Nucleus accumbens (tissue), 56 donors: Measurements from ENCODE around the gene CHRNA5.
"Not testable (repeated sequence)": the region's sequence is repeated elsewhere in the genome, so short reads cannot be mapped to it uniquely, and the experiment has no call there.

Experiments
- DNase-seq, 56 donors: peaks; one replicate each; lab custom pipeline; 2025; lab: John Stamatoyannopoulos, UW

The CHRNA5 gene

DNA sequence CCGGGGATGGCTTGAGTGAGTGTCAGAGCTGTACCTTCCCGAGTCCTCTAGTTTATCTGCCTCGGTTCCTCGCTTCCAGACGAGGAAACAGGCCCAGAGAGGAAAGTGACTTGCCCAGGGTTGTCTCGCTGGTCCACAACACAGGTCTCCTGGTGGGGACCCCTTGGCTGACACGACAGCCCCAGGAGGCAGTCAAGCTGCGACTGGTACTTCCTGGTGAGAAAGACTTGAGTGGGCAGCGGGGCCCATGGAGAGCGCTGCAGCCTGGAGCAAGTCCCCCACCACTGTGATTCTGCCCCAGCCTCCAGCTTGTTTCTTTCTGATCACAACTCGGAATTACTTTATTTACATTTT, 600 bp upstream of the CHRNA5 start:
- no peak for DNase-seq

DNA sequence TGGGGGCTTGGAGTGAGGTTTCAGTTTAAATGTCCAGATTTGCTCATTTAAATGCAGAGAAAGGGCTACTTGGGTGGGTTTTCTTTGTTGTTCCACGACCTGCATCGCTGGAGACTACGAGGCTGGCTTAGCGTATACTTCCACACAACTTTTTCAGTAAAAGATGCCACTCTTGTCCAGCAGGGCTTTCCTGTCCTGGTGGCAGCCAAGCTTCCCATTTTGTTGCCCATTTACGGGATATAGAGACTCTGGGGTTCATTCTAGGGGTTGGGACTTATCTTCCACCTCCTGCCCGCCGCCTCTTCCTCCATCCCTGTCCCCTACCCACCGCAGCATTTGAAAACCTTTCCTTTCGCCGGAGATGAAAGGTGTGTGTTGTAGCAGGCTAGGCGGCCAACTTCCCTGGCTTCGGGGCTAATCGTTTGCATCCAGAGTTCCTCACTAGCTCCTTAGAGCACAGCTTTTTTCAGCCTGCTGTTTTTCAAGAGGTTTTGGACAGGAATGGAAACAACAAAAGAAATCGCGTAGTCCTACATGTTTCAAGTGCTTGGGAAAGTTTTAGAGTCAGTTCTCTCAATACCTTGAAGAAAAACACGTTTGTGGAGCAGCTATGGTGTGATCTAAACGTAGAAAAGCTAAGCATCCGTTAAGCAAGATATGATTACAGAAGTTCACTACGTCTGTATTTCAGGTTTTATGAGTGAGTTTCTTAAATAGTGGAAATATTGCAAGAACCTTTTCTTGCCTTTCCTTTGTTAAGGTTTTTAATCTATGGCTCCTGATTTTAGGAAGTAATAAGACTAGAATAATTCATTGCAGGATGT, 843 bp downstream of the CHRNA5 start:
- no peak for DNase-seq

DNA sequence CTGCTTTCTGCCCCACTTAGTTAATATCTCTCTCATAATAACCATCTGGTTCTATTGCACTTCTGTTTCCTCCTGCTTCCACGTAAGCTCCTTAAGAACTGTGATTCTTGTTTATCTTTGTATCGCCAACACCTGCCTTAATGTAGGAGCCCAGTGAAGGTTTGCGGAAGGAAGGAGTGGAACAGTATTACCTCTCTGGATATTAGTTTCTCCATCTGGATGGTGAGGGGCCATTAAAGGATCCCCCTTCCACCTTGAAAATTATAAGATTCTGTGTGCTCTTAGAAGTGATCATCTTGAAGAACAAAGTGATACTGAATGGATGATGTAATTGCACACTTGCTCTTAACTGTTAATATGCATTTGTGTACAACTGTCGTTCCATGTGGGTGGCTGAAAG, 2.2 kb downstream of the CHRNA5 start:
- no peak for DNase-seq

DNA sequence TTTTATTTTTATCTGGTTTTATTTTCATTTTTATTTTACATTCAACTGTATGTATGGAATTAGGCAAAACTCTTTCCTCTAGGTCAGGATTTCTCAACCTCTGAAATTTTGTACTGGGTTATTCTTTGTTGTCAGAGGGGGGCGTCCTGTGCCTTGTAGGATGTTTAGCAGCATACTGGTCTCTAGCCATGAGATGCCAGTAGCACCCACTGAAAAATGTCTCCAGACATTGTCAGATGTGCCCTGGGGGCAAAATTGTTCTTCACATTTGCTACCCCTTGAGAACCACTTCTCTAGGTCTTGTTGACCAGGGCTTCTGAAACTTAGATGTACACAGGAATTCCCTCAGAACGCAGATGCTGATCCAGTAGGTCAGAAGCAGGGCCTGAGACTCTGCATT, 5.4 kb downstream of the CHRNA5 start:
- no peak for DNase-seq

DNA sequence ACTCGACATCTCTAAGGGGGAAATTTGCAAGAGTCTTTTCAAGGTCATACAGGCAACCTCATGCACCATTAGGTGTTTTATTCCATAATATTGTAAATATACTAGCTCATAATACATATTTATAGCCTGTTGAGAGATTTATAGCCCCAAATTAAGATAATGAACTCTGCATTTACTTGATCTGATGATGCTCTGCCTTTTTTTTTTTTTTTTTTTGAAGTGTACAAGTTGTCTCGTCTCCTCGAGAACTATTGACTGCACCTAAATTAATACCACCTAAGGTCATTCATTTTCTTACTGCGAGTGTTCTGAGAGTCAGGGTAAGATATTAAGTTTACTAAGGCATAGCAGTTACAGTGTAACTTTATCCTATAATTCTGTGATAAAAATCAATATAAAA, 6.1 kb downstream of the CHRNA5 start:
- no peak for DNase-seq

DNA sequence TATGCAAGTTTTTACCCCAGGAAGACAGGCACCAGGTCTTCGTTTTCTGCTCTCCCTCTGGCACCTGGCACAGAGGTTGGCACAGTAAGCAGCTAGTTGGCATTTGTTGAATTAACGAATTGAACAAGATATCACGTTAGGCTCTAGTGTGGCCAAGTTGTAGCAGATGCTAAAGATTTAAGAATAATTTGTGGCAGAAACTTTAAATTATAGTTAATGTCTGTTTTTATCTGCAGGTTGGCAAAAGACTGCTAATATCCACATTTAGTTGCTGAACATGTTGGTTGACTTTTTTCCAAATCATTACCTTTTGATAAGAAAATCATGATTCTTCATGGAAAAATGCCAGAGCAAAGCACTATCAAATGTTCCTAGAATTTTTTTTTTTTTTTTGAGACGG, 8.1 kb downstream of the CHRNA5 start:
- no peak for DNase-seq

DNA sequence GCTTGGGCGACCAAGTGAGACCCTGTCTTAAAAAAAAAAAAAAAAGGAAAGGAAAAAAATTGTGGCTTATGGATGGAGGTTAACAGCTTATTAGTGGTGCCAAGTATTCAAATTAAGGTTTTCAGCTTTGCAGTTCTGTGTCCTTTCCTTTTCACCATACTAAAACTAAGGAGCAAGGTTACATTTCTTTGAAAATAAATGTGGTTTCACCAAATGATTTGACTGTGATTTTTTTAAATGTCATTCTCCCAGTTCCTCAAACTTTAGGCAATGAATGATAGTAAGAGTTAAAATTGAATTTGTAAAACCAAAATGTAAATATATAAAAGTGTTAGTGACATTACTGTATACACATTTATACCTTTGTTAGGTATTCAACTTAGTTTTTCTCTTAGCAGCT, 9.6 kb downstream of the CHRNA5 start:
- DNase-seq: no peak

DNA sequence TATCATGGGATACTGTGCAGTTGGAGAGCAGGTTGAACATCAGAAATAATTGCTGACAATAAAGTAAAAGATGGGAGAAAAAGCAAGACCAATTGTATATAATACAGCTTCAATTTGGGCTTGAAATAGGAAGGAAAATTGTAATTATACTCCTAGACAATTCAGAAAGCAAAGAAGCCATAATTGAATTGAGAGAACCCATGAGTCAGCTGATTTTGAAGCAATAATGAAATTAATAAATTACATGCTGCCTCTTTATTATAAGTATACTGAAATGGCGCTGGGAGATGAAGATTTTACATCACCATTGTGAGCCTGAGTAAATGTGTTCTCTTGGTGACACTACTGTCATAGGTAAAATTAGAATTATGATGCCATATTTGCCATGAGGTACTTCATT, 32.3 kb downstream of the CHRNA5 start:
- no peak for DNase-seq

DNA sequence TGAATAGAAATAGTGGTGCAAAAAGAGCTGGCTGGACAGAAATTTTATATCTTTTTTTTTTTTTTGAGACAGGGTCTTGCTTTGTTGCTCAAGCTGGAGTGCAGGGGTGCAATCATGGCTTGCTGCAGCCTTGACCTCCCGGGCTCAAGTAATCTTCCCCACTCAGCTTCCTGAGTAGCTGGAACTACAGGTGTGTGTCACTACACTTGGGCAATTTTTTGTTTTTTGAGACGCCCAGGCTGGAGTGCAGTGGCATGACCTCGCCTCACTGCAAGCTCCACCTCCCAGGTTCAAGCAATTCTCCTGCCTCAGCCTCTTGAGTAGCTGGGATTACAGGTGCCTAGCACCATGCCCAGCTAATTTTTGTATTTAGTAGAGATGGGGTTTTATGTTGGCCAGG, 33.0 kb downstream of the CHRNA5 start:
- no peak for DNase-seq

DNA sequence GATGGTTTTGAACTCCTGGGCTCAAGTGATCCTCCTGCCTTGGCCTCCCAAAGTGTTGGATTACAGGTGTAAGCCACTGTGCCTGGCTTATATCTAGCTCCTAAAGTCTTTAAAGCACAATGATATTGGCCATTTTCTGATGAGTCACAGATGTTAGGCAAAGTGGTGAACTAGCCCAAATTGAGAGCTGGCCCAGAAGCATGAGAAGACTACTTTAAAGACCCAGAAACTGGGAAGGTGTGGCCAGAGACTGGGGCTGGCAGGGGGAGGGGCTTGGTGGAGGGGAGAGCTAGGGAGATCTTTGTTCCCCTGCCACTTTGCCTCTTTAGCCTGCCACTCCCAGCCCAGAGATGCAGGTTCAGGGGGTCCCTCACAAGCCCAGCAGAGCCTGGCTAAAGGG, 33.9 kb downstream of the CHRNA5 start:
- no peak for DNase-seq

DNA sequence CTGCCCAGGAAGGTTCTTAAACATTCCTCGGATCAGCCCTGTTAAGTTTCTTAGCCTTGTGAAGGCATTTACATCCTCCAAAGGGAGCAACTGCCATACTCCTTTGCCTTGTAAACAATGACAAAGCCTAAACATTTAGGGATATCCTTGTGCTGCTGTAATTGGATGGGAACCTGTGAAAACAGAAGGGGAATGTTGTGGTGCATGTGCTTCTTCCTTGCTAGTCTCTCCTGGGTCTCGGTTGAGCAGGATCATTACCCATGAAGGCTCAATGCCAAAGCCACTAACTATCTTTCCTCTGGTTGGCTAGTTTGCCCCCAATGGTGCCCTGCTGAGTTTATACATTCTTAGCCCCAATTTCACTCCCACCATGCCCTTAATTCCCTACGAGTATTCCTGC, 38.1 kb downstream of the CHRNA5 start:
- DNase-seq: no peak

DNA sequence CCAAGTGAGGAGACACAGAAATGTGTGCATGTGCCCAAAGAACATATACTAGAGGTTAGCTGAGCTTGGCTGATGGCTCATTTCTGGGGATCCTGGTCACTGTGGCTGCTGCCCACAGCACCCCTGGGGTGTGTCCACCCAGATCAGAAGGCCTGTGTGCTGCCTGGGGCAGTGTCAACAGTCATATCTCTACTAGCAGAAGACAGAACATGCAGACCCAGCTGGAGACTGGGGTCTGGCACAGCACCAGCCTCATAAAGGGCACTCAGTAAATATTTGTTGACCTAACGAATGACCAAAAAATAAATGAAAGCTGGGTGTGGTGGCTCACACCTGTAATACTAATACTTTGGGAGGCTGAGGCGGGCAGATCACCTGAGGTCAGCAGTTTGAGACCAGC, 39.1 kb downstream of the CHRNA5 start:
- no peak for DNase-seq

DNA sequence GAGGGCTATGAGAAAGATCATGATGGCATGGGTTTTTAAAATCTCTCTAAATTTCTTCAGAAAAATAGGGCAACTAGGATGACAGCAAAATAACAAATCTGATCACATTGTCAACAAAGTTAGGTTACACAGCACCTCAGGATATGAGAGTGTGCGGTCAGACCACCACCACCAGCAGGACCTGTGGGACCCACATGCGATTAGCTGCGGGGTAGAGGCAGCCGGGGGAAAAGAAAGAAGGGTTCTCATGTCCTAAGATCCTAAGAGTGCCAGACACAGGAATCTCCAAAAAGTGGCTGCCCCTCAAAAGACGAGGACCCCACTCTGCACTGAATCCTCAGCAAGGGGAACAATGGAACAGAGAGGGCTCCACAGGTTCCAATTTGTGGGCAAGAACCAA, 39.9 kb downstream of the CHRNA5 start:
- no peak for DNase-seq

DNA sequence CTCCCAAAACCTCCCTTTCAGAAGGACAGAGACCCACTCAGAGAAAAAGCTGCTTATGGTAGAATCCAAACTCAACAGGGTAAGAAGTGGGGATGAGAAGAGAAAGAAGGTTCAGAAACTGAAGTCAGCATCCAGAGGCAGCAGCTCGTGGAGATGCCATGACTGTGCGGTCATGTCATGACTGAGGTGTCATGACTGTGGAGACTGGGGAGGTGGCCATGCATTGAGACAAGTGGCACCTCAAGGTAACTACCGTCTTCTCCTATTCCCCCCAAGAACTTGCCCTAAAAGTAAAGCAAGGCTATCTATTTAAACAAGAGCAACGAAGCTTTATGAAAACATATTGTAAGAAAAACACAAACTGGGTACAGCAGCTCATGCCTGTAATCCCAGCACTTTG, 40.4 kb downstream of the CHRNA5 start:
- no peak for DNase-seq

DNA sequence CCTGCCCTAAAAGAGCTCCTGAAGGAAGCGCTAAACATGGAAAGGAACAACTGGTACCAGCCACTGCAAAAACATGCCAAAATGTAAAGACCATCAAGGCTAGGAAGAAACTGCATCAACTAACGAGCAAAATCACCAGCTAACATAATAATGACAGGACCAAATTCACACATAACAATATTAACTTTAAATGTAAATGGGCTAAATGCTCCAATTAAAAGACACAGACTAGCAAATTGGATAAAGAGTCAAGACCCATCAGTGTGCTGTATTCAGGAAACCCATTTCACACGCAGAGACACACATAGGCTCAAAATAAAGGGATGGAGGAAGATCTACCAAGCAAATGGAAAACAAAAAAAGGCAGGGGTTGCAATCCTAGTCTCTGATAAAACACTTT, 44.2 kb downstream of the CHRNA5 start:
- DNase-seq: not testable (repeated sequence)

DNA sequence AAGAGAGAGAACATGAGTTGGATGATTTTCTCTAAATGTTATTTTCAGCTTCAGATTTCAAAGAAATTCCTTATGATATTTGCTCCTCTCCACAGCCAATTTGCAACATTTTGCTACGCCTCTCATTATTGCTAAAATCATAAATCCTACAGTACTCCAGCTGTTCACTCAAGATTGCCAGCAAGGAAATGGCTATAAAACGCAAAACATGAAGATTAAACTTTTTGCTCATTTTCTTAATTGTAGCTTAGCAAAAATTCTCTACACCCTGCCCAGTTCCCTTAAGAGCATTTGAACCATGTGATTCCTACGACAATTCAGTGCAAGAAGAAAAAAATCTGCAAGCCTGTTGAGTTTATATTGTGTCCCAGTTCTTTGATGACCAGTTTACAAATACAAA, 48.7 kb downstream of the CHRNA5 start:
- no peak for DNase-seq

DNA sequence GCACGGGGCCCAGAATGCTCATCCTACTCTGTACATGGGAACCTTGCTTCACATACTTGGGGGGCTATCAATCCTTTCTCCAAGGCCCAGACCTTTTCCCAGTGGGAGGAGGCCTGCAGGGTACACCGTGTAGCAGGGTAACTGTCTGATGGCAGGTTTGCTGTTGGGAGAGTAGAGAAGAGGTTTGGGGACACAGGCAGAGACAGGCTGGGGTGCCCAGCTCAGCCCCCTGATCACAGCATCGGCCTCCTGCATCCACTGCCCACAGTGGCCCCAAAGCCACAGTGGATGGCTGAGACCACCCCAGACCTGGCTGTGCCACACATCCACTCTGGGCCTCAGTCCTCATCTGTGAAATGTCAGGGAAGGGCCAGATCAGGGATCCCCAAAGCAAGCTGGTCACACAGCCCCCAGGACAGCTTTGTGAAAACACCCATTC, 49.9 kb downstream of the CHRNA5 start:
- no peak for DNase-seq

DNA sequence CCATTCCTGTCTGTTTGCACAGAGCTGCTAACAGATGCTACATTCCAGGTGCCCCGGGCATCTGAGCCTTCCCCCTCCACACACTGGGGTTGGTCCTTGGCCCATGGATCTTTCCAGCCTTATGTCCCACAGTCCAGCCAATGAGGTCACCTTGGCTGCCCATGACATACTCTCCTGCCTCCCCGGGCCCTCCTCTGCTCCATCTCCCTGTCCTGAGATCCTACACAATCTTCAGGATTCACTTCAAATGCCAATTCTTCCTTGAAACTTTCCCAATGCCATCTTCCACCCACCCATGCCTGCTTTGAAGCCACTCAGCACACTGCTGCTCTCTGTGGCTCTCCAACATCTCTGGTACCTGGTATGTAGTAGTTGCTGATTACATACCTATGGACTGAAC, 51.2 kb downstream of the CHRNA5 start:
- no peak for DNase-seq

DNA sequence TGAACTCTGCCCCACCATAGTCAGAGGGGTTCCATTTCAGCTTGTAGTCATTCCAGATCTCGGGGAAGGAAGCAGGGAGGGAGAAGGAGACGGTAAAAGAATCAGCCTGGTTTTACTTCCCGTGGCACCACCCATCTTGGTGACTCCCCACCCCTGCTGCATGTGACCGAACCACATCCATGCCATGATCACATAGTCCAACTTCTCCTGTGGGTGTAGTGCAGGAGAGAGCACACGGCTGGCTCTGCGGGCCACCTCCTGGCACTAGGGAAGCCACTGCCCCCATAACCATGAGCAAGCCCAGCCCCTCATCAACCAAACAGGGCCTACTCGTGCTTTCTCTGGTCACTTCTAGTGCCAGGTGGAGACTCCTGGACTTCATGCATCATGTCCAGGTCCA, 51.8 kb downstream of the CHRNA5 start:
- DNase-seq: no peak

DNA sequence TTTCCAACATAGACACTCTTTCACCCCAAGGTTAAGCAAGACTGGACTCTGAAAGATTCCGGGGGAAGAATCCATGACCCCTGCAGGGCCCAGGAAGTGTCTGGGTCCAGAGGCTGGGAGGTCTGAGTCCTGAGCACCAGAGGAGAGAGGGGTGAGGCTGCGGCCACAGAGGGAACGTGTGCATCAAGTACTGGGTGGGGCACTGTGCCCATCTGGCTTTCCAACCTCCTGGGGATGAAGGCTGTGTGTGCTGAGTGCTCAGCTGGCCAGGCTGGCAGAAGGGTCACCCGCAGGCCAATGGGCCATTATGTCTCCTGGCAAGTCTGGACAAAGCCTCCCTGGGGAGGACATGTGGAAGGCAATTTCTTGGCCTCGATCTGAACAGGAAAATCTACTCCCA, 52.2 kb downstream of the CHRNA5 start:
- DNase-seq: no peak

DNA sequence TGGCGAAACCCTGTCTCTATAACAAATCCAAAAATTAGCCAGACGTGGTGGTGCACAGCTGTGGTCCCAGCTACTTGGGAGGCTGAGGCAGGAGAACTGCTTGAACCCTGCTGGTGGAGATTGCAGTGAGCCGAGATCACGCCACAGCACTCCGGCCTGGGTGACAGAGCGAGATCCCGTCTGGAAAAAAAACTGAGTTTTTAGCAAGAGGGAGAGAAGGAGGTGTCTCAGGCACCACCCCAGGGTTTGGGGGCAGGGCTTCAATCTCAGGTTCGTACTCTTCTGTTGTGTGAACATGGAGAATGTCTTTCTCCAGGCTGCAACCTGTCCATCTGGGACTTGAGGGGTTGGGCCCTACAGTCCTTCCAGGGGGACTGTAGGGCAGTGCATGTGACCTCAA, 52.7 kb downstream of the CHRNA5 start:
- no peak for DNase-seq

DNA sequence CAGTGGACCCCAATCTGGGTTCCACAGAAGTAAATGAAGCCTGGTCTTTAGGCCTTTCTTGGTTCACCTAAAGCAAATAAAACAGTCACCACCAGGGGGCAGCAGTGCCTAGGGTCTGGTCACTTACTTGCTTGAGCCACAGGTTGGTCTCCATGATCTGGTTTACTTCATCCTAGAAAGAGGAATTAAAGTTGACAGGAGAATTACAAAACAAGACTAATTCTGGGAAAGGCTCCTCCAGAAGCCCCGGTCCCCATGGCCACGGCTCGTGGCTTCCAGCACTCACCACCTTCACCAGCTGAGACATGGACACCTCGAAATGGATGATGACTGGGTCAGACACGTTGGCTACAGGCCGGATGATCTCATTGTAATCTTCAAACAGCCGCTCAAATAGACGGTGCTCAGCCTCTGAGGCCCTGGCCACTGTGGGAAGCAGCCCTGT, 53.2 kb downstream of the CHRNA5 start:
- DNase-seq: peak in 51 of 56 donors; percentile 8 to 93 (median 60)
